HepG2 (cell line): ENCODE measurements around the gene GRIK3. TPM values are rescaled to one million over a fixed set of nuclear protein-coding genes. Genes with fewer than 3 reads are reported as not detected.
A peak's percentile ranks its signal among the peaks of the same experiment; 100 is the strongest.

Source experiments
- ATAC-seq: fragments of 200-7000 bp; cut with Tn5 transposase; 3 replicates; pipeline ENCODE4 v1.9.1; 2020; ENCODE audit warnings: mild to moderate bottlenecking, moderate library complexity
- BruUV-seq: library from RNA; stranded (reverse); fragments of 400-500 nt; replicated peaks from 2 replicates; lab custom pipeline; 2021; lab: Mats Ljungman, UMichigan
- CTCF ChIA-PET: fragments of 300-600 bp; formaldehyde crosslinking; extraction: SDS; loops from one replicate; lab custom pipeline; 2021; ENCODE audit warnings: low total read pairs, inconsistent platforms, low intra/inter-chr PET ratio; lab: Yijun Ruan, JAX
- POLR2A ChIA-PET: fragments of 350-600 bp; sonication (Branson Sonifier 250); formaldehyde crosslinking; loops from one replicate; lab custom pipeline; 2020; ENCODE audit warnings: antibody characterized with exemption, inconsistent platforms; lab: Yijun Ruan, JAX
- DNase-seq: peaks from one replicate; pipeline ENCODE4 v3.0.0-alpha.2; 2015; ENCODE audit warnings: low spot score
- FAIRE-seq: peaks from 3 replicates; lab custom pipeline; 2011; peaks lifted over from hg19 to GRCh38; lab: Jason Lieb, UNC
- H2AFZ ChIP-seq: one replicate; pipeline ENCODE4 v1.6.1; 2011; ENCODE audit warnings: low read length, inconsistent platforms
- H3K27ac ChIP-seq: fragments of 300-600 bp; 3 replicates; pipeline ENCODE4 v1.8.0; 2011; ENCODE audit warnings: mixed run types, mild to moderate bottlenecking, mixed read lengths, low read length, inconsistent platforms; ENCODE audit not compliant: insufficient read depth; ENCODE audit errors: extremely low read length
- H3K27me3 ChIP-seq, 2 experiments: fragments of 200-600 bp in 1 of 2; 2 replicates in 1 of 2; 3 replicates in 1 of 2; pipeline versions ENCODE4 v1.6.0 to v1.8.0; 2011; ENCODE audit warnings: low read length in 2 of 2, mild to moderate bottlenecking in 2 of 2, moderate library complexity in 2 of 2, inconsistent platforms in 1 of 2; ENCODE audit not compliant: insufficient read depth in 2 of 2, control insufficient read depth in 1 of 2
- H3K36me3 ChIP-seq, 2 experiments: fragments of 200-600 bp in 1 of 2; replicated peaks in 1 of 2; 2 replicates in 1 of 2; 3 replicates in 1 of 2; pipeline versions ENCODE4 v1.5.1 to v1.8.0; 2011; ENCODE audit warnings: low read length in 2 of 2, inconsistent platforms in 1 of 2; ENCODE audit not compliant: insufficient read depth in 2 of 2, control insufficient read depth in 1 of 2
- H3K4me1 ChIP-seq: 2 replicates; pipeline ENCODE4 v1.5.1; 2012; ENCODE audit warnings: low read length, inconsistent platforms; ENCODE audit not compliant: insufficient read depth
- H3K4me2 ChIP-seq: 2 replicates; pipeline ENCODE4 v1.6.0; 2011; ENCODE audit warnings: low read depth, low read length, inconsistent platforms
- H3K4me3 ChIP-seq, 3 experiments: fragments of 200-600 bp in 1 of 3; sonication (generic), shearing (Covaris generic) in 1 of 3; replicated peaks in 1 of 3; 2 replicates each; pipeline ENCODE4 v1.5.1; 2011 to 2016; ENCODE audit warnings: low read length in 3 of 3, inconsistent platforms in 2 of 3, low read depth in 2 of 3, mild to moderate bottlenecking in 2 of 3, control low read depth in 1 of 3, mixed read lengths in 1 of 3; ENCODE audit not compliant: insufficient read depth in 1 of 3
- H3K79me2 ChIP-seq: one replicate; pipeline ENCODE4 v1.6.1; 2011; ENCODE audit warnings: low read length, inconsistent platforms; ENCODE audit not compliant: insufficient read depth
- H3K9ac ChIP-seq: 2 replicates; pipeline ENCODE4 v1.6.0; 2011; ENCODE audit warnings: mild to moderate bottlenecking, low read depth, low read length, inconsistent platforms; ENCODE audit not compliant: insufficient read depth
- H3K9me3 ChIP-seq: 2 replicates; pipeline ENCODE4 v1.5.1; 2012; ENCODE audit warnings: mild to moderate bottlenecking, low read length
- H4K20me1 ChIP-seq: 2 replicates; pipeline ENCODE4 v1.6.0; 2011; ENCODE audit warnings: inconsistent platforms, mild to moderate bottlenecking, low read length, moderate library complexity; ENCODE audit not compliant: insufficient read depth
- ATF1 ChIP-seq: IDR thresholded peaks from 2 replicates; pipeline ENCODE4 v1.6.1; 2016; ENCODE audit warnings: mild to moderate bottlenecking, control low read depth
- FOSL2 ChIP-seq: sonication (generic); formaldehyde crosslinking; IDR thresholded peaks from 2 replicates; pipeline ENCODE4 v1.4.0; 2020; ENCODE audit warnings: missing genetic modification reagents
- MYC ChIP-seq: sonication (generic); formaldehyde crosslinking; IDR thresholded peaks from 2 replicates; pipeline ENCODE4 v1.9.0; 2021; ENCODE audit warnings: missing genetic modification reagents, borderline replicate concordance
- NFATC3 ChIP-seq: sonication (generic); formaldehyde crosslinking; IDR thresholded peaks from 2 replicates; pipeline ENCODE4 v1.5.1; 2020; ENCODE audit warnings: mild to moderate bottlenecking, missing genetic modification reagents
- SOX6 ChIP-seq, 2 experiments: fragments of 450-650 bp in 1 of 2; sonication (generic) in 1 of 2; formaldehyde crosslinking in 1 of 2; IDR thresholded peaks; 2 replicates each; pipeline versions ENCODE4 v1.4.0 to v1.6.1; 2017 to 2020; ENCODE audit warnings: antibody characterized with exemption in 1 of 2, mild to moderate bottlenecking in 1 of 2, missing genetic modification reagents in 1 of 2
- ZFY ChIP-seq: sonication (generic); formaldehyde crosslinking; IDR thresholded peaks from 2 replicates; pipeline ENCODE4 v1.4.0; 2020; ENCODE audit warnings: missing genetic modification reagents
- ZNF644 ChIP-seq: IDR thresholded peaks from 2 replicates; pipeline ENCODE4 v1.6.1; 2016; ENCODE audit warnings: low read depth
- ZNF780A ChIP-seq: sonication (generic); formaldehyde crosslinking; IDR thresholded peaks from 2 replicates; pipeline ENCODE4 v1.8.0; 2022; ENCODE audit warnings: mild to moderate bottlenecking, missing genetic modification reagents, moderate library complexity
- WGBS: methylation state at CpG from one replicate; pipeline ENCODE4 v1.1.6; 2017; ENCODE audit warnings: low lambda C conversion rate; 5-methylcytosine and 5-hydroxymethylcytosine counted together
- in situ Hi-C: cut with HindIII; loops from 2 replicates; pipeline ENCODE4 v1.10.0; 2017; ENCODE audit warnings: low pct_unique_long_range_greater_than_20kb; ENCODE audit not compliant: extremely low pct_ligation_motif_present
- intact Hi-C: fragments of 100-400 bp; cut with micrococcal nuclease; formaldehyde crosslinking; loops from one replicate; pipeline ENCODE4 v1.10.0; 2022; ENCODE audit not compliant: unreplicated experiment
- polyA plus RNA-seq, 8 experiments: library from polyadenylated mRNA; depleted of rRNA in 3 of 8; stranded (reverse) in 7 of 8; unstranded in 1 of 8; fragments of >200 nt; fragmentation: Illumina TruSeq in 4 of 8; extraction: Trizol in 4 of 8; gene quantifications; 2 replicates each; pipeline versions ENCODE4 v1.2.1 to v1.2.3, GENCODE V29; 2011 to 2016; ENCODE audit warnings: low read depth in 4 of 8, missing spikeins in 1 of 8, mixed read lengths in 1 of 8; ENCODE audit not compliant: insufficient read depth in 1 of 8
- total RNA-seq, 5 experiments: library from RNA; depleted of rRNA; stranded (reverse); fragments of >200 nt; fragmentation: Illumina TruSeq; extraction: Trizol; gene quantifications; 2 replicates each; pipeline ENCODE4 v1.2.3, GENCODE V29; 2016; ENCODE audit warnings: low read depth in 1 of 5

GRIK3 gene
- total and polyA plus RNA-seq, 2 of the 13 experiments (the other 11 are each of a cell fraction or from before 2014, with no cell fraction given) = not detected

- no peak overlapping the region for H3K27ac ChIP-seq
- FAIRE-seq (no peak), DNase-seq (no peak), ATAC-seq (no peak)
- in situ Hi-C loops = no loop called here
- no peaks in the 10 kb centered on the region for H3K36me3 ChIP-seq
- H3K79me2 ChIP-seq = no peaks in the 10 kb centered on the region
- H2AFZ ChIP-seq = no peak overlapping the region
- TF ChIP-seq ZFY (no peak), NFATC3 (no peak), ATF1 (CRISPR knock-in tag) (no peak), ZNF644 (no peak), SOX6 (IDR thresholded peaks at IDR 0.05) (no peak), SOX6 (CRISPR knock-in tag; IDR thresholded peaks at IDR 0.05) (no peak), MYC (CRISPR knock-in tag) (no peak)
- TF ChIP-seq, all 625 proteins: peak for 0
- POLR2A ChIA-PET = no interaction called here
- H3K4me3 ChIP-seq = no peak overlapping the region
- intact Hi-C loops = no loop called here
- CTCF ChIA-PET = no interaction called here
- no peak overlapping the region for H3K4me2 ChIP-seq
- peaks cover 0 to 10% of the 10 kb centered on the region in 2 experiments; a peak in 4 of 5 replicates for H3K27me3 ChIP-seq
- H3K9me3 ChIP-seq = no peaks in the 10 kb centered on the region
- peaks cover 16% of the 10 kb centered on the region for H3K4me1 ChIP-seq
- no peak overlapping the region for H3K9ac ChIP-seq
- BruUV-seq = no TSS peak
- 0 out of 2 replicates have a peak, but pooled peaks cover 3% of the 10 kb centered on the region for H4K20me1 ChIP-seq
- WGBS = 19% methylated on average over 7 of the region's 7 CpGs
These were observed 280.9 kb downstream of the GRIK3 start for GRCh38 chr1:36753451-36753850.

- no TSS peak for BruUV-seq
- Histone ChIP-seq H3K9ac (no peak overlapping the region), H3K27me3 (peaks cover 2 to 13% of the 10 kb centered on the region in 2 experiments; a peak in 4 of 5 replicates), H3K36me3 (no peaks in the 10 kb centered on the region), H3K4me2 (no peak overlapping the region), H4K20me1 (0 out of 2 replicates have a peak, but pooled peaks cover 3% of the 10 kb centered on the region), H2AFZ (no peak overlapping the region), H3K4me3 (no peak overlapping the region), H3K27ac (no peak overlapping the region), H3K9me3 (no peaks in the 10 kb centered on the region), H3K79me2 (no peaks in the 10 kb centered on the region), H3K4me1 (peaks cover 16% of the 10 kb centered on the region)
- DNase-seq = peak; percentile 12
- FAIRE-seq = no peak
- CTCF ChIA-PET = no interaction called here
- TF ChIP-seq ZNF780A (CRISPR knock-in tag) = no peak
- peak; percentile 41; the same call in 1 of the 2 replicates for TF ChIP-seq FOSL2
- in situ Hi-C loops (no loop called here), intact Hi-C loops (no loop called here)
- 5% methylated on average over 4 of the region's 6 CpGs for WGBS
- peak; percentile 27; the same call in 1 of the 3 replicates for ATAC-seq
- POLR2A ChIA-PET = no interaction called here
These were observed 281.4 kb downstream of the GRIK3 start for GRCh38 chr1:36752891-36753361.
